Kidney (tissue), 14 donors: ENCODE data around the gene SLC25A30. TPM values are rescaled to one million over a fixed set of nuclear protein-coding genes. Genes with fewer than 3 reads are reported as not detected.

Experiments
- DNase-seq, 5 donors: peaks; one replicate each; pipeline ENCODE4 v3.0.0-alpha.2; 2013 to 2020
- FAIRE-seq: peaks from 2 replicates; lab custom pipeline; 2012; peaks lifted over from hg19 to GRCh38; lab: Jason Lieb, UNC
- H3K27ac ChIP-seq, 2 donors: one replicate each; pipeline ENCODE4 v1.7.0; 2013; ENCODE audit warnings: low read depth in 2 of 2, low read length in 2 of 2, inconsistent platforms in 1 of 2
- H3K27me3 ChIP-seq: one replicate; pipeline ENCODE4 v1.7.1; 2013; ENCODE audit warnings: low read length, inconsistent platforms; ENCODE audit not compliant: control insufficient read depth, insufficient read depth
- H3K36me3 ChIP-seq, 3 donors: one replicate each; pipeline versions ENCODE4 v1.7.0 to v1.7.1; 2013; ENCODE audit warnings: low read length in 3 of 3, control low read depth in 1 of 3, inconsistent platforms in 1 of 3; ENCODE audit not compliant: insufficient read depth in 3 of 3, control insufficient read depth in 2 of 3
- H3K4me1 ChIP-seq, 3 donors: one replicate each; pipeline versions ENCODE4 v1.7.0 to v1.7.1; 2013; ENCODE audit warnings: low read length in 3 of 3, inconsistent platforms in 1 of 3, low read depth in 1 of 3; ENCODE audit not compliant: control insufficient read depth in 2 of 3, insufficient read depth in 2 of 3
- H3K4me3 ChIP-seq, 3 donors: one replicate each; pipeline versions ENCODE4 v1.7.0 to v1.8.1; 2013; ENCODE audit warnings: low read length in 3 of 3, control low read depth in 1 of 3, inconsistent platforms in 1 of 3
- H3K9ac ChIP-seq, 3 donors: one replicate each; pipeline versions ENCODE4 v1.7.0 to v1.7.1; 2013; ENCODE audit warnings: low read length in 3 of 3, control low read depth in 1 of 3, inconsistent platforms in 1 of 3
- H3K9me3 ChIP-seq, 3 donors: one replicate each; pipeline versions ENCODE4 v1.7.0 to v1.7.1; 2013; ENCODE audit warnings: low read length in 3 of 3, control low read depth in 1 of 3, inconsistent platforms in 1 of 3; ENCODE audit not compliant: control insufficient read depth in 2 of 3, insufficient read depth in 1 of 3
- intact Hi-C: fragments of 100-400 bp; cut with DNase I; formaldehyde crosslinking; loops from one replicate; pipeline ENCODE4 v1.11.1; 2022
- polyA plus RNA-seq: library from polyadenylated mRNA; stranded (reverse); fragments of 350-450 nt; fragmentation: Illumina TruSeq; extraction: RNeasy Lipid Tissue Mini Kit (QIAGEN cat#74804); gene quantifications from one replicate; pipeline ENCODE4 v1.2.3, GENCODE V29; 2014; ENCODE audit warnings: low read depth, low replicate concordance; ENCODE audit not compliant: insufficient read depth
- total RNA-seq: library from RNA; stranded (reverse); fragmentation: NEBNext Ultra II Directional; extraction: Animal tissue kit (Norgen Biotek cat#: 25700); gene quantifications from one replicate; pipeline ENCODE4 v1.2.1, GENCODE V29; 2021
- TF ChIP-seq, protein P1 (sequence below): IDR thresholded peaks from 3 replicates; pipeline ENCODE4 v1.5.1; 2012; ENCODE audit warnings: mild to moderate bottlenecking, moderate library complexity, borderline replicate concordance; ENCODE audit not compliant: insufficient read depth; ENCODE audit errors: extremely low read depth
- donor health status: control.
- donor health status: control.
- donor health status: control.
- donor health status: control.
- donor health status: control.
- donor health status: DM: yes; HTN: yes; CAD: no.
- donor health status: Normal renal cell carcinoma (clear cell type).

The SLC25A30 gene
- total and polyA plus RNA-seq, 2 donors from 2014 or later: 32.9 to 47.1 TPM

GRCh38 chr13:45464687-45465453 lies 46.7 kb upstream of the SLC25A30 start, which contains the start of gene COG3:
TSS of gene COG3 (plus strand) at chr13:45464939. CDS start at chr13:45465037, 98 bp downstream.
- peak; percentile 93 to 99 (median 97) for DNase-seq
- TF ChIP-seq, protein P1, sequence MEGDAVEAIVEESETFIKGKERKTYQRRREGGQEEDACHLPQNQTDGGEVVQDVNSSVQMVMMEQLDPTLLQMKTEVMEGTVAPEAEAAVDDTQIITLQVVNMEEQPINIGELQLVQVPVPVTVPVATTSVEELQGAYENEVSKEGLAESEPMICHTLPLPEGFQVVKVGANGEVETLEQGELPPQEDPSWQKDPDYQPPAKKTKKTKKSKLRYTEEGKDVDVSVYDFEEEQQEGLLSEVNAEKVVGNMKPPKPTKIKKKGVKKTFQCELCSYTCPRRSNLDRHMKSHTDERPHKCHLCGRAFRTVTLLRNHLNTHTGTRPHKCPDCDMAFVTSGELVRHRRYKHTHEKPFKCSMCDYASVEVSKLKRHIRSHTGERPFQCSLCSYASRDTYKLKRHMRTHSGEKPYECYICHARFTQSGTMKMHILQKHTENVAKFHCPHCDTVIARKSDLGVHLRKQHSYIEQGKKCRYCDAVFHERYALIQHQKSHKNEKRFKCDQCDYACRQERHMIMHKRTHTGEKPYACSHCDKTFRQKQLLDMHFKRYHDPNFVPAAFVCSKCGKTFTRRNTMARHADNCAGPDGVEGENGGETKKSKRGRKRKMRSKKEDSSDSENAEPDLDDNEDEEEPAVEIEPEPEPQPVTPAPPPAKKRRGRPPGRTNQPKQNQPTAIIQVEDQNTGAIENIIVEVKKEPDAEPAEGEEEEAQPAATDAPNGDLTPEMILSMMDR: no peak
- H3K27ac ChIP-seq: peak within 1 kb of the TSS; percentile 66 to 72
- H3K9ac ChIP-seq: peak within 1 kb of the TSS; percentile 68 to 80 (median 74)
- peak within 1 kb of the TSS; percentile 64 to 86 (median 85) for H3K4me3 ChIP-seq
- peaks cover 0 to 6% (median 3%) of the 10 kb centered on the region in 3 donors for H3K4me1 ChIP-seq
- peak; percentile 95 for FAIRE-seq
- no peaks in the 10 kb centered on the region for H3K9me3 ChIP-seq
- H3K36me3 ChIP-seq: no peaks in the 10 kb centered on the region
- intact Hi-C loops: no loop called here
- no peaks in the 10 kb centered on the region for H3K27me3 ChIP-seq

- Histone ChIP-seq H3K4me3 (peak overlapping the region; percentile 64 to 86 (median 85)), H3K9ac (peak overlapping the region; percentile 42 to 68 (median 50)), H3K4me1 (peaks cover 0 to 6% (median 3%) of the 10 kb centered on the region in 3 donors), H3K36me3 (no peaks in the 10 kb centered on the region), H3K27me3 (no peaks in the 10 kb centered on the region), H3K27ac (peak overlapping the region; percentile 5 to 72), H3K9me3 (no peaks in the 10 kb centered on the region)
- TF ChIP-seq, protein P1: peak; percentile 26
- DNase-seq (peak in 1 of 5 donors; percentile 46), FAIRE-seq (no peak)
- intact Hi-C loops: no loop called here
These were observed 46.0 kb upstream of the SLC25A30 start for GRCh38 chr13:45464141-45464686.

DNA sequence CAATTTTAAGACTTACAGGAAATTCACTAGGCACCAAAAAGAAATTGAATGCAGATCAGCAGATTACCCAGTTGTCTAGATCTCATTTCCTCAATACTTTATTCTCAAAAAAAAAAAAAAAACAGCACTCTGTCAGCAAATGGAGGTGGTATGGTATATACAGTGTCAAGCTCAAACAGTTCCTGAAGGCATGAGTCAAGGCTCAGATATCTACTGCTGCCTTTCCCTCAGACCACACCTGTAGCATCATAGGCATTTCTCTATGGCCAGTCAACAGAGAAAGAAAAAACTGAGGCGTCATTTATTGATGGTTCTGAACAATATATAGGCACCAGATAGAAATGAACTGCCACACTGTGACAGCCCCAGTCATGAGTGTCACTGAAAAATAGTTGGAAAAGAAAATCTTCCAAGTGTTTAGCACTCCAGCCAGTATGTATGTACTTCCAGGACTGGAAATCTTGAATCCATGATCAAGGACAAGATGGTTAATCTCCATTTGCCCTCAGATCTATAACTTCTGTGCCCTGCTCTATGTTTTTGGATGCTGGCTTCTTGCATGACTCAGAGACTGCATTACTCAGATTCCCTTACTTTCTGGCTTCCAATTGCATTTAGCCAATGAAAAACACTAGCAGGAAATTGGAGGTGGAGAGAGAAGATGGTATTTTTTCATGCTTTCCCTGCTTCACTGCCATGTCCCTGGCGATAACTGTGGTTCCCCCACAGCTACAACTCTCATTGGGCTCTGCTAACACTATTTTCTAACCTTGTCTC lies 38.2 kb upstream of the SLC25A30 start:
- Histone ChIP-seq H3K27me3 (no peaks in the 10 kb centered on the region), H3K36me3 (no peaks in the 10 kb centered on the region), H3K9me3 (peaks cover 0 to 5% (median 0%) of the 10 kb centered on the region in 3 donors), H3K4me1 (no peaks in the 10 kb centered on the region), H3K9ac (no peak overlapping the region), H3K27ac (no peak overlapping the region), H3K4me3 (no peak overlapping the region)
- DNase-seq (no peak), FAIRE-seq (no peak)
- TF ChIP-seq, protein P1: no peak
- intact Hi-C loops: no loop called here
